ENCODE results near the gene GUCY1A1. TPM values are rescaled to one million over a fixed set of nuclear protein-coding genes. Genes with fewer than 3 reads are reported as not detected.

Gene GUCY1A1
- total RNA-seq, 2 experiments from 2014 or later: not detected

DNA sequence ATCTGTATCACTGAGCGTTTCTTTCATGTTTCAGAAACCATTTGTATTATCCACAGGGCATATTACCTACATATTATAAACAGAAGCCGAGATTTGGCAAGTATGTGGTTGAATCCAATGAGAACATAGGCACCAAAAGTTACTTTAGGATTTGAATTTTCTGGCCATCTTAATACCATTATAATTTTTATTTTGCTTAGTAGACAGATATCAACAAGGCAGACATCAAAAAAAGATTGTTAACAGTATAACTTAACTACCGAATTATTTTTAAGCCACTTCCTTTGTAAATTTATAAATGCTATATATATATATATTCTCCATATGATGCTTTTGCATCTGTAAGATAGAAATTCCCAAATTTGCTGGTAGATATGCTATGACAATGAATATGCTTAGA is 94.4 kb downstream of the GUCY1A1 start:
- no peak for DNase-seq (ENCODE audit: low spot score)
- no TSS peak for BruUV-seq (replicated peaks)
- POLR2A ChIA-PET: no interaction called here
- no peak overlapping the region for H3K4me2 ChIP-seq (ENCODE audit: low read length)
- H2AFZ ChIP-seq (ENCODE audit: low read length): no peak overlapping the region
- H3K27ac ChIP-seq (ENCODE audit: low read depth, low read length, poor library complexity, severe bottlenecking): no peak overlapping the region
- TF ChIP-seq, protein P1, sequence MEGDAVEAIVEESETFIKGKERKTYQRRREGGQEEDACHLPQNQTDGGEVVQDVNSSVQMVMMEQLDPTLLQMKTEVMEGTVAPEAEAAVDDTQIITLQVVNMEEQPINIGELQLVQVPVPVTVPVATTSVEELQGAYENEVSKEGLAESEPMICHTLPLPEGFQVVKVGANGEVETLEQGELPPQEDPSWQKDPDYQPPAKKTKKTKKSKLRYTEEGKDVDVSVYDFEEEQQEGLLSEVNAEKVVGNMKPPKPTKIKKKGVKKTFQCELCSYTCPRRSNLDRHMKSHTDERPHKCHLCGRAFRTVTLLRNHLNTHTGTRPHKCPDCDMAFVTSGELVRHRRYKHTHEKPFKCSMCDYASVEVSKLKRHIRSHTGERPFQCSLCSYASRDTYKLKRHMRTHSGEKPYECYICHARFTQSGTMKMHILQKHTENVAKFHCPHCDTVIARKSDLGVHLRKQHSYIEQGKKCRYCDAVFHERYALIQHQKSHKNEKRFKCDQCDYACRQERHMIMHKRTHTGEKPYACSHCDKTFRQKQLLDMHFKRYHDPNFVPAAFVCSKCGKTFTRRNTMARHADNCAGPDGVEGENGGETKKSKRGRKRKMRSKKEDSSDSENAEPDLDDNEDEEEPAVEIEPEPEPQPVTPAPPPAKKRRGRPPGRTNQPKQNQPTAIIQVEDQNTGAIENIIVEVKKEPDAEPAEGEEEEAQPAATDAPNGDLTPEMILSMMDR (conservative IDR thresholded peaks at IDR 0.05; ENCODE audit: low read length): no peak
- TF ChIP-seq EZH2phosphoT487 (IDR thresholded peaks at IDR 0.05; ENCODE audit: borderline replicate concordance, low read depth, low read length): no peak
- H3K4me3 ChIP-seq (ENCODE audit: low read depth, low read length, poor library complexity, severe bottlenecking): no peak overlapping the region
- H4K20me1 ChIP-seq (ENCODE audit: insufficient read depth, low read length): no peaks in the 10 kb centered on the region
- H3K9me2 ChIP-seq (ENCODE audit: insufficient read depth, low read length): no peaks in the 10 kb centered on the region
- H3K4me1 ChIP-seq (ENCODE audit: insufficient read depth, low read length, poor library complexity, severe bottlenecking): no peaks in the 10 kb centered on the region
- H3K36me3 ChIP-seq (ENCODE audit: insufficient read depth, low read length): no peaks in the 10 kb centered on the region
- intact Hi-C loops (cut with micrococcal nuclease; ENCODE audit: unreplicated experiment): no loop called here
- H3K79me2 ChIP-seq (ENCODE audit: insufficient read depth, low read depth, low read length): no peaks in the 10 kb centered on the region
- CTCF ChIA-PET (ENCODE audit: unreplicated experiment): no interaction called here
- no peaks in the 10 kb centered on the region for H3K9me3 ChIP-seq (ENCODE audit: low read length)

DNA sequence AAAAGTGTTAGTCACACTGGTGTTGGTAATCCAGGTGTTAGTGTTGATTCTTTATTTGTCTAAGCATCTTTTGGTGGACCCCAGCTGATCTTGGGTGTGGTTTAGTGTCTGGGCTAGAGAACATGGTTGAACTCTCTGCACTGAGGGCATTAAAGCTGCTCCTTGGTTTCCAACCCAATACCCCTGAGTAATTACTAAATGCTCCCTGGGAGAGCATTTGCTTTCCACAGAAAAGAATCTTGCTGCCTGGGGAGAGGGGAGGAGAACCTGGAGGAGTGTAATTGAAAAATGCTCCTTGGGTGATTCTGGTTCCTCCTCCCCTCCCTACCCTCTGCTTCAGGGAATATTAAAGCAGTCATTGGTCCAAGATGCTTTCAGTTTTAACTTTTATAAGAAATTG is 95.3 kb downstream of the GUCY1A1 start:
- intact Hi-C loops (cut with micrococcal nuclease; ENCODE audit: unreplicated experiment): no loop called here
- Histone ChIP-seq H3K9me3 (ENCODE audit: low read length) (no peaks in the 10 kb centered on the region), H3K9me2 (ENCODE audit: insufficient read depth, low read length) (no peaks in the 10 kb centered on the region), H3K36me3 (ENCODE audit: insufficient read depth, low read length) (no peaks in the 10 kb centered on the region), H4K20me1 (ENCODE audit: insufficient read depth, low read length) (no peaks in the 10 kb centered on the region), H2AFZ (ENCODE audit: low read length) (no peak overlapping the region), H3K4me3 (ENCODE audit: low read depth, low read length, poor library complexity, severe bottlenecking) (no peak overlapping the region), H3K4me2 (ENCODE audit: low read length) (no peak overlapping the region), H3K79me2 (ENCODE audit: insufficient read depth, low read depth, low read length) (no peaks in the 10 kb centered on the region), H3K27ac (ENCODE audit: low read depth, low read length, poor library complexity, severe bottlenecking) (no peak overlapping the region), H3K4me1 (ENCODE audit: insufficient read depth, low read length, poor library complexity, severe bottlenecking) (no peaks in the 10 kb centered on the region)
- no peak for DNase-seq (ENCODE audit: low spot score)
- ChIA-PET CTCF (ENCODE audit: unreplicated experiment) (no interaction called here), POLR2A (interaction anchor here (0.5 kb wide), 1 partner anchor 707 kb away, joined by 3 read pairs; no protein-coding TSS in a partner anchor)
- BruUV-seq (replicated peaks): no TSS peak
- TF ChIP-seq EZH2phosphoT487 (IDR thresholded peaks at IDR 0.05; ENCODE audit: borderline replicate concordance, low read depth, low read length): no peak
- TF ChIP-seq, protein P1 (conservative IDR thresholded peaks at IDR 0.05; ENCODE audit: low read length): no peak

DNA sequence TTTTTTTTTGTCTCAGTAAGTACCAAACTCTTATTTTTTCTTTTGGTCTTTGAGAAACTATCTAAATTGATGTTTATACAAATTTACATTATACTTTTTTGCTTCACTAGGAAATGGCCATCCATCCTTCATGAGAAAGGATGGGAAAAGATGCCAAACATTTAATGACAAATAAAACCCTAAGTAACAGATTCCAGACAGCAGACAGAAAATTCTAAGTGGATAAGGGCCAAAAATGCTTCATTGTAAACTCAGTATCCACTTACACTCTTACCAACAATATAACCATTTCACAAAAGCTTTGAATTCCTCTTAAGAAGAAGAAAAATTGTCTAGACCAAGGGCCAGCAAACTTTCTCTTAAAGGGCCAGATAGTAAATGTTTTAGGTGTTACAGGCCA is 95.7 kb downstream of the GUCY1A1 start:
- H3K79me2 ChIP-seq (ENCODE audit: insufficient read depth, low read depth, low read length): no peaks in the 10 kb centered on the region
- CTCF ChIA-PET (ENCODE audit: unreplicated experiment): no interaction called here
- intact Hi-C loops (cut with micrococcal nuclease; ENCODE audit: unreplicated experiment): no loop called here
- H3K4me1 ChIP-seq (ENCODE audit: insufficient read depth, low read length, poor library complexity, severe bottlenecking): no peaks in the 10 kb centered on the region
- no peak overlapping the region for H3K4me2 ChIP-seq (ENCODE audit: low read length)
- POLR2A ChIA-PET: interaction anchor here (0.5 kb wide), 1 partner anchor 706 kb away, joined by 3 read pairs; no protein-coding TSS in a partner anchor
- no peaks in the 10 kb centered on the region for H3K9me3 ChIP-seq (ENCODE audit: low read length)
- no peak overlapping the region for H3K4me3 ChIP-seq (ENCODE audit: low read depth, low read length, poor library complexity, severe bottlenecking)
- no peaks in the 10 kb centered on the region for H3K9me2 ChIP-seq (ENCODE audit: insufficient read depth, low read length)
- H3K27ac ChIP-seq (ENCODE audit: low read depth, low read length, poor library complexity, severe bottlenecking): no peak overlapping the region
- no peak for DNase-seq (ENCODE audit: low spot score)
- no TSS peak for BruUV-seq (replicated peaks)
- no peaks in the 10 kb centered on the region for H3K36me3 ChIP-seq (ENCODE audit: insufficient read depth, low read length)
- H4K20me1 ChIP-seq (ENCODE audit: insufficient read depth, low read length): no peaks in the 10 kb centered on the region
- no peak overlapping the region for H2AFZ ChIP-seq (ENCODE audit: low read length)
- TF ChIP-seq, protein P1 (conservative IDR thresholded peaks at IDR 0.05; ENCODE audit: low read length): no peak
- TF ChIP-seq EZH2phosphoT487 (IDR thresholded peaks at IDR 0.05; ENCODE audit: borderline replicate concordance, low read depth, low read length): no peak
